H1 (cell line): Measurements from ENCODE around the gene GPC4. TPM values are rescaled to one million over a fixed set of nuclear protein-coding genes. Genes with fewer than 3 reads are reported as not detected.

Experiments used
- CTBP2 ChIP-seq: IDR thresholded peaks from 2 replicates; pipeline ENCODE4 v1.7.0; 2011; ENCODE audit warnings: borderline replicate concordance, mild to moderate bottlenecking, moderate library complexity, mixed read lengths, low read length; ENCODE audit not compliant: insufficient read depth, insufficient read length
- polyA plus RNA-seq, 7 experiments: library from polyadenylated mRNA; depleted of rRNA in 3 of 7; stranded (reverse) in 5 of 7; unstranded in 2 of 7; fragments of >200 nt in 5 of 7; fragments of 200-250 nt in 2 of 7; gene quantifications; 1 replicate in 5 of 7; 2 replicates in 1 of 7; 4 replicates in 1 of 7; pipeline versions ENCODE4 v1.2.1 to v1.2.3, GENCODE V29; 2011 to 2013; ENCODE audit warnings: missing spikeins in 2 of 7, mixed read lengths in 2 of 7
- total RNA-seq: library from RNA; stranded (reverse); fragmentation: NEBNext Ultra II Directional; extraction: Animal tissue kit (Norgen Biotek cat#: 25700); gene quantifications from 2 replicates; pipeline ENCODE4 v1.2.1, GENCODE V29; 2021
- TF ChIP-seq, protein P1 (sequence below): IDR thresholded peaks from 2 replicates; pipeline ENCODE4 v1.6.1; 2012; ENCODE audit warnings: low read length, inconsistent platforms

GPC4 gene
- total and polyA plus RNA-seq, 2 of the 8 experiments (the other 6 are each of a cell fraction or from before 2014, with no cell fraction given) = 46.8 to 230 TPM

DNA sequence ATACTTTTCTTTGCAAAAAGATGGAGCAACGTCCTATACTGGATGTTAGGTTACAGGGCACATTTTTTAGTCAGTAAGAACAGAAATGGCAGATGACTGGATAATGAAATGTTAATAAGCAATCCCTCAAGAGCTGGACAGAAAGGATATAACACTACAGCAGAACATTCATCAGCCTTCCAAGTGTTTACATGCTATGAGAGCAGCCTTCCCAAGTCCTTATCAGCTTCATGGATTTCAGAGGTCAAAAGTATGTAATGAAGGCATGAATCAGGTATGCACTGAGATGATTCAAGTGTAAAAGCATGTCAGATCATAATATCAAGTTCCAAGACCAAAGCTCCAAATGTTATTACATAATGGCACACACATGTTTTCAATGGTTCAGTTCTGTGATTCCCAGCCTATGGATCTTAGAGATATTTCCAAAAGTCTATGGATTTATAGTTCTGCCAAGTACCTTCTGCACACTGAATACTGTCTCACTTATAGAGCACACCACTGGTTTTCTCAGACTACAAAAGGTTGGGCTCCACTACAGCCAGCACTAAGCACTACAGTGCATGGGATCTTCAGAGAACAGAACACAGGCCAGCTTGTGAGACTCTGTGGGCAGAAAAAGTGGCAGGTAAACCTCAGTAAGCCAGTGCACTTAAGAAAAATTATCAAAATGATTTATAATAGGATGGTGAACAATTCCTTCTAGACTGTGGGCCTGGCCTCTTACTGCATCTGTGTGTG is 49.2 kb downstream of the GPC4 start (continued):
- TF ChIP-seq, protein P1, sequence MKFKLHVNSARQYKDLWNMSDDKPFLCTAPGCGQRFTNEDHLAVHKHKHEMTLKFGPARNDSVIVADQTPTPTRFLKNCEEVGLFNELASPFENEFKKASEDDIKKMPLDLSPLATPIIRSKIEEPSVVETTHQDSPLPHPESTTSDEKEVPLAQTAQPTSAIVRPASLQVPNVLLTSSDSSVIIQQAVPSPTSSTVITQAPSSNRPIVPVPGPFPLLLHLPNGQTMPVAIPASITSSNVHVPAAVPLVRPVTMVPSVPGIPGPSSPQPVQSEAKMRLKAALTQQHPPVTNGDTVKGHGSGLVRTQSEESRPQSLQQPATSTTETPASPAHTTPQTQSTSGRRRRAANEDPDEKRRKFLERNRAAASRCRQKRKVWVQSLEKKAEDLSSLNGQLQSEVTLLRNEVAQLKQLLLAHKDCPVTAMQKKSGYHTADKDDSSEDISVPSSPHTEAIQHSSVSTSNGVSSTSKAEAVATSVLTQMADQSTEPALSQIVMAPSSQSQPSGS = no peak
- no peak for TF ChIP-seq CTBP2
